Measurements from ENCODE around the gene KCNQ1.

The KCNQ1 gene

DNA sequence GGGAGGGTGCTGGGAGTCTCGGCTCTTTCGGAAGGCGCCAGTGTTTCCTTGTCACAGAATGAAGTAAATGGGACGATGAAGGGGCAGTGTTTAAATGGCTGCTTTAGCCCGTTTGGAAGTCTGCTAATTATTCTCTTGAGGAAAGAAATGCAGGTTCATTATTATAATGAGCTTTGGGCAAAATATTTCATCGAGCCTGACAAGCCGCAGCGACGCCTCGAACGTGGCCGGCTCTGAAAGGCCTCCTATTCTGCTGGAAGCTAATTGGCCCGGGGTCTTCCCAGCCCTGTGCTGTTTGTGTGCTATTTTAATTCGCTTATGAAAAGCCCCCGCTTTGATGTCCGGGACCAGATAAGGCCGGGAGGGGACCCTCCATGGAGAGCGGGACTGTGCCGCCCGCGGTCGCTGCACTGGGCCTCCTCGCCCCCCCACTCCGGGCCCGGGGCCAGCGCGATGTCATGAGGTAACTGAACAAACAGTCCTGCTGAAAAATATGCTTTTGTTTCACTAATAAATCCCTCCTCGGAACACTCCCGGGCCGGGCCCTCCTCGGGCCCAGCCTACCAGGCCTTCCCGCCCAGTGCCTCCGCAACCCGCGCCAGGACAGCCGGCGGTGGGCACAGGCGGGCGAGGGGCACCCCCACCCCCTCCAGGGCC, 362.3 kb downstream of the KCNQ1 start:
- no peak overlapping the region for H3K27ac ChIP-seq (ENCODE audit: low read depth, low read length)
- H3K79me2 ChIP-seq (ENCODE audit: insufficient read depth, low read length): no peaks in the 10 kb centered on the region
- no peaks in the 10 kb centered on the region for H4K20me1 ChIP-seq (ENCODE audit: low read depth, low read length)
- no peaks in the 10 kb centered on the region for H3K9me3 ChIP-seq (ENCODE audit: insufficient read depth, low read length)
- H3K27me3 ChIP-seq (ENCODE audit: low read length): no peaks in the 10 kb centered on the region; the same call in 1 of the 2 replicates
- no peak overlapping the region for H3K4me3 ChIP-seq (ENCODE audit: insufficient read depth, low read length, poor library complexity, severe bottlenecking)
- no peak overlapping the region for H3K4me2 ChIP-seq (ENCODE audit: low read depth, low read length, poor library complexity, severe bottlenecking)
- no peaks in the 10 kb centered on the region for H3K9me2 ChIP-seq (replicated peaks; ENCODE audit: insufficient read depth, low read length)
- no peak overlapping the region for H2AFZ ChIP-seq (ENCODE audit: low read depth, low read length, severe bottlenecking)
- H3F3A ChIP-seq (ENCODE audit: insufficient read depth): no peaks in the 10 kb centered on the region
- no peaks in the 10 kb centered on the region for H3K36me3 ChIP-seq (ENCODE audit: low read length)
- TF ChIP-seq, protein P1, sequence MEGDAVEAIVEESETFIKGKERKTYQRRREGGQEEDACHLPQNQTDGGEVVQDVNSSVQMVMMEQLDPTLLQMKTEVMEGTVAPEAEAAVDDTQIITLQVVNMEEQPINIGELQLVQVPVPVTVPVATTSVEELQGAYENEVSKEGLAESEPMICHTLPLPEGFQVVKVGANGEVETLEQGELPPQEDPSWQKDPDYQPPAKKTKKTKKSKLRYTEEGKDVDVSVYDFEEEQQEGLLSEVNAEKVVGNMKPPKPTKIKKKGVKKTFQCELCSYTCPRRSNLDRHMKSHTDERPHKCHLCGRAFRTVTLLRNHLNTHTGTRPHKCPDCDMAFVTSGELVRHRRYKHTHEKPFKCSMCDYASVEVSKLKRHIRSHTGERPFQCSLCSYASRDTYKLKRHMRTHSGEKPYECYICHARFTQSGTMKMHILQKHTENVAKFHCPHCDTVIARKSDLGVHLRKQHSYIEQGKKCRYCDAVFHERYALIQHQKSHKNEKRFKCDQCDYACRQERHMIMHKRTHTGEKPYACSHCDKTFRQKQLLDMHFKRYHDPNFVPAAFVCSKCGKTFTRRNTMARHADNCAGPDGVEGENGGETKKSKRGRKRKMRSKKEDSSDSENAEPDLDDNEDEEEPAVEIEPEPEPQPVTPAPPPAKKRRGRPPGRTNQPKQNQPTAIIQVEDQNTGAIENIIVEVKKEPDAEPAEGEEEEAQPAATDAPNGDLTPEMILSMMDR (IDR thresholded peaks at IDR 0.05; ENCODE audit: insufficient read depth, low read length, poor library complexity, severe bottlenecking): no peak
- TF ChIP-seq EZH2phosphoT487 (conservative IDR thresholded peaks at IDR 0.05; ENCODE audit: low read length): no peak
- no peak overlapping the region for H3K9ac ChIP-seq (ENCODE audit: low read length)

DNA sequence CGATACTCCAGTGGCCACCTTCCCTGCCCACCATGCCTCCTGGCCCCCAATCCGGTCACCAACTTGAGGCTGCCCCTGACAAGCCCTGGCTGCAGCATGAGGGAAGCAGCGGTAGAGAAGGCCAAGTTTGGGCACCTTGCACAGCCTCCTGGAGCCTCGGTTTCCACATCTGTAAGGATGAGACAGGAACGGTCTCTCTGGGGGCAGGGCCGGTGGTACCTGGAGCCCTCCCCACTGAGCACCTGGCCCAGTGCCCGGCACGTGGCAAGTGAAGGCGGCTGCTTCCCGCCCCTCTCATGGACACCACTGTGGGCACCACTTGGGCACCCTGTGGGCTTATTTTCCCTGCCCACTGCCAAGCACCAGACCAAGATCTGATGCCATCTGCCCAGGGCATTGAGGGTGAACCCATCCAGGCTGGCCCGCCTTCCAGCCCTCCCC, 363.0 kb downstream of the KCNQ1 start:
- no peaks in the 10 kb centered on the region; the same call in 1 of the 2 replicates for H3K27me3 ChIP-seq (ENCODE audit: low read length)

DNA sequence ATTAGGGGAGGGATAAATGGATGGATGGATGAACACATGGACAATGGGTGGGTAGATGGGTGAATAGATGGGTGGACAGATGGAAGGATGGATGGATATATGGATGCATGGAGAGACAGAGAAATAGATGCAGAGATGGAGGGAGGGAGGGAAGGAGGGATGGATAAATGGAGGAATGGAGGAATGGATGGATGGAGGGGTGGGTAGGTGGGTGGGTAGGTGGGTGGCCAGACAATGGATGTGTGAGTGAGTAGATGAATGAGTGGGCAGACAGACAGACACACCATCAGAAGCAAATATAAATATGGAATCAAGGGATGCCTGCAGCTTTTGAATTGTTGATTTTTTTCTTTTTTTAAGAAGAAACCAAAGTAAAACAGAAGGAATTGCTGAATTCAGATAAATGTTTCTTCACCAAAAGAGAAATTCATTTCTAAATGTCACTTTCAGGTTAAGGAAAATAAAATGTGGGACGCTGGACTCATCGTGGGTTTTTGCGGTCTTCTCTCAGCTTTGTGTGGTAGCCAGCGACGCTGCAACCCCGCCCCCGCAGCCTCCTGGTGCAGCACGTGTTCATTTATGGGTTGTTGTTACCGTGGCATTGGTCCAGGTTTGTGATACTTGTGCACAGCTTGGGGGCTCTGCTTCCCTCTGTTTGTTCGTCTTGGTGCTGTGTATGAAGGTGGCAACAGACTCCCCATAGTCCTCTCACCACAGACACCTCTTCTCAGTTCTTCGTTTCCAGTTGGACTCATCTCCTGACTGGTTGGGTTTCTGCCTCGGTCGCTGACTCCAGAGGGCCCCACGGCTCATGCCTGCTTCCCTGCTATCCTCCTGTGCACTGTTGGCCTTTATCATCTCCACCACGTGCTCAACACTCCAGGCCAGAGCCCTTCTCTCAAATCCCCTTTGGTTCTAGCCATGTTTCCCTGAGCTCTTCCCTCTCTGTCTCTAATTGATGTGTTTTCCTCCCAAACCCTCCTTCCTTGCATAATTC, 364.3 kb downstream of the KCNQ1 start:
- Histone ChIP-seq H3K27me3 (ENCODE audit: low read length) (no peaks in the 10 kb centered on the region; the same call in 1 of the 2 replicates), H3K27ac (ENCODE audit: low read depth, low read length) (no peak overlapping the region), H3F3A (ENCODE audit: insufficient read depth) (no peaks in the 10 kb centered on the region), H3K9me2 (replicated peaks; ENCODE audit: insufficient read depth, low read length) (no peaks in the 10 kb centered on the region), H3K9ac (ENCODE audit: low read length) (no peak overlapping the region), H3K9me3 (ENCODE audit: insufficient read depth, low read length) (no peaks in the 10 kb centered on the region), H4K20me1 (ENCODE audit: low read depth, low read length) (no peaks in the 10 kb centered on the region), H3K79me2 (ENCODE audit: insufficient read depth, low read length) (no peaks in the 10 kb centered on the region), H3K4me2 (ENCODE audit: low read depth, low read length, poor library complexity, severe bottlenecking) (no peak overlapping the region), H3K4me3 (ENCODE audit: insufficient read depth, low read length, poor library complexity, severe bottlenecking) (no peak overlapping the region), H3K36me3 (ENCODE audit: low read length) (no peaks in the 10 kb centered on the region), H2AFZ (ENCODE audit: low read depth, low read length, severe bottlenecking) (no peak overlapping the region)
- TF ChIP-seq EZH2phosphoT487 (conservative IDR thresholded peaks at IDR 0.05; ENCODE audit: low read length): no peak
- TF ChIP-seq, protein P1 (IDR thresholded peaks at IDR 0.05; ENCODE audit: insufficient read depth, low read length, poor library complexity, severe bottlenecking): no peak

More for the DNA sequence above, 363.0 kb downstream of the KCNQ1 start:
- no peaks in the 10 kb centered on the region for H3K79me2 ChIP-seq (ENCODE audit: insufficient read depth, low read length)
- no peaks in the 10 kb centered on the region for H3K36me3 ChIP-seq (ENCODE audit: low read length)
- no peak overlapping the region for H3K4me3 ChIP-seq (ENCODE audit: insufficient read depth, low read length, poor library complexity, severe bottlenecking)
- H2AFZ ChIP-seq (ENCODE audit: low read depth, low read length, severe bottlenecking): no peak overlapping the region
- H3K9me2 ChIP-seq (replicated peaks; ENCODE audit: insufficient read depth, low read length): no peaks in the 10 kb centered on the region
- no peaks in the 10 kb centered on the region for H3K9me3 ChIP-seq (ENCODE audit: insufficient read depth, low read length)
- TF ChIP-seq, protein P1 (IDR thresholded peaks at IDR 0.05; ENCODE audit: insufficient read depth, low read length, poor library complexity, severe bottlenecking): no peak
- TF ChIP-seq EZH2phosphoT487 (conservative IDR thresholded peaks at IDR 0.05; ENCODE audit: low read length): no peak
- no peaks in the 10 kb centered on the region for H4K20me1 ChIP-seq (ENCODE audit: low read depth, low read length)
- no peak overlapping the region for H3K4me2 ChIP-seq (ENCODE audit: low read depth, low read length, poor library complexity, severe bottlenecking)
- H3F3A ChIP-seq (ENCODE audit: insufficient read depth): no peaks in the 10 kb centered on the region
- no peak overlapping the region for H3K9ac ChIP-seq (ENCODE audit: low read length)
- no peak overlapping the region for H3K27ac ChIP-seq (ENCODE audit: low read depth, low read length)
